ENCODE measurements around the gene FZR1. TPM values are rescaled to one million over a fixed set of nuclear protein-coding genes. Genes with fewer than 3 reads are reported as not detected.

FZR1 gene
- total and polyA plus RNA-seq, 2 of the 8 experiments (the other 6 are each of a cell fraction or from before 2014, with no cell fraction given) = 21.6 to 35.5 TPM

- H2BK5ac ChIP-seq (ENCODE audit: low read depth, low read length) = no peak overlapping the region; the same call in 1 of the 2 replicates
- no peak overlapping the region for H2BK12ac ChIP-seq (ENCODE audit: low read depth, low read length)
- no peak overlapping the region for H2BK15ac ChIP-seq (ENCODE audit: low read length)
- H3K9me3 ChIP-seq (ENCODE audit: insufficient read depth in 2 of 2, low read depth in 1 of 2, low read length in 1 of 2) = no peaks in the 10 kb centered on the region
- H2BK20ac ChIP-seq (ENCODE audit: low read length) = no peak overlapping the region
- no peak overlapping the region for H3K4me3 ChIP-seq (ENCODE audit: extremely low read depth in 1 of 4, insufficient read depth in 2 of 4, low read depth in 3 of 4, low read length in 4 of 4)
- DNase-seq (ENCODE audit: low read depth in 1 of 2, low spot score in 2 of 2) (no peak), FAIRE-seq (no peak)
- H4K5ac ChIP-seq (ENCODE audit: insufficient read length, low read depth, low read length) = no peak overlapping the region
- peaks cover 1 to 8% of the 10 kb centered on the region in 2 experiments for H4K20me1 ChIP-seq (replicated peaks in 1 of 2; ENCODE audit: control insufficient read depth in 1 of 2, insufficient read depth in 2 of 2, low read length in 2 of 2)
- peaks cover 0 to 22% of the 10 kb centered on the region in 2 experiments; a peak in 2 of 4 replicates for H3K79me2 ChIP-seq (ENCODE audit: control insufficient read depth in 1 of 2, insufficient read depth in 2 of 2, low read length in 2 of 2)
- H4K8ac ChIP-seq (ENCODE audit: extremely low read depth, insufficient read depth, low read length) = no peak overlapping the region; the same call in 1 of the 2 replicates
- no peak overlapping the region for H3K27ac ChIP-seq (ENCODE audit: low read depth, low read length)
- no peaks in the 10 kb centered on the region; the same call in none of the 2 replicates for H3K79me1 ChIP-seq (ENCODE audit: low read depth, low read length)
- WGBS, 2 experiments (ENCODE audit: extremely low coverage in 1 of 2, insufficient coverage in 1 of 2, insufficient read length in 1 of 2, insufficient replicate concordance in 2 of 2, low coverage in 1 of 2, low lambda C conversion rate in 2 of 2, missing lambda C conversion rate in 1 of 2) = 96% methylated on average over 18 of the region's 18 CpGs; no CpG with 5 or more reads in 1 of the 2 experiments
- no peak overlapping the region for H3K9ac ChIP-seq (replicated peaks in 1 of 4; ENCODE audit: extremely low read depth in 1 of 4, low read depth in 3 of 4, low read length in 3 of 4)
- no peak overlapping the region for H2BK120ac ChIP-seq (replicated peaks; ENCODE audit: low read depth, low read length)
- no peak overlapping the region for H4K91ac ChIP-seq (replicated peaks; ENCODE audit: insufficient read length, low read length)
- H2AK5ac ChIP-seq (ENCODE audit: low read depth, low read length) = no peak overlapping the region
- peaks cover 4 to 30% (median 16%) of the 10 kb centered on the region in 4 experiments; a peak in 7 of 8 replicates for H3K36me3 ChIP-seq (ENCODE audit: control insufficient read depth in 2 of 4, insufficient read depth in 4 of 4, low read length in 3 of 4)
- no peak overlapping the region for H3K4me2 ChIP-seq (ENCODE audit: insufficient read depth in 1 of 2, low read depth in 2 of 2, low read length in 2 of 2)
- H3K23ac ChIP-seq (ENCODE audit: insufficient read length) = no peak overlapping the region
- no peak overlapping the region for H2AFZ ChIP-seq (ENCODE audit: low read length)
- H3K4me1 ChIP-seq (replicated peaks in 1 of 4; ENCODE audit: control insufficient read depth in 3 of 4, insufficient read depth in 4 of 4, low read length in 3 of 4) = no peaks in the 10 kb centered on the region; a peak in 1 of 7 replicates
- H3K18ac ChIP-seq (ENCODE audit: extremely low read depth, low read length) = no peak overlapping the region
- peaks cover under 1% of the 10 kb centered on the region; the same call in 1 of the 2 replicates for H3K23me2 ChIP-seq (ENCODE audit: low read depth, low read length)
- ChIA-PET CTCF (ENCODE audit: partially characterized antibody) (interaction anchor here (0.6 to 2.5 kb wide), 4 partner anchors 8 to 242 kb away, joined by 3 to 30 read pairs (median 3); partner anchors contain the start of gene SMIM44), POLR2A (ENCODE audit: partially characterized antibody) (interaction anchor here (0.7 to 2.2 kb wide), 6 partner anchors 9 to 203 kb away, joined by 3 to 10 read pairs (median 7); partner anchors contain the start of gene SMIM44)
- H3K56ac ChIP-seq (replicated peaks; ENCODE audit: insufficient read length, low read depth, low read length) = no peak overlapping the region
- H3K14ac ChIP-seq (ENCODE audit: insufficient read length) = no peak overlapping the region
- no peaks in the 10 kb centered on the region for H3K27me3 ChIP-seq (replicated peaks in 1 of 4; ENCODE audit: control insufficient read depth in 3 of 4, extremely low read depth in 1 of 4, insufficient read depth in 3 of 4, low read length in 3 of 4)
- no peak overlapping the region for H3K4ac ChIP-seq (replicated peaks; ENCODE audit: insufficient read length, low read depth, low read length)
- TF ChIP-seq RXRA (IDR thresholded peaks at IDR 0.05; ENCODE audit: insufficient read depth, low read depth, low read length) = no peak
- no peak for TF ChIP-seq SP4 (IDR thresholded peaks at IDR 0.05; ENCODE audit: low read length)
- TF ChIP-seq SRF (IDR thresholded peaks at IDR 0.05; ENCODE audit: low read depth, low read length) = no peak
- no peak for TF ChIP-seq SIRT6 (IDR thresholded peaks at IDR 0.05; ENCODE audit: low read length)
- TF ChIP-seq TAF7 (optimal IDR thresholded peaks at IDR 0.05; ENCODE audit: borderline replicate concordance, low read depth, low read length) = no peak
- no peak for TF ChIP-seq CBX8 (IDR thresholded peaks at IDR 0.05; ENCODE audit: borderline replicate concordance, low read depth, low read length)
- TF ChIP-seq JUN (IDR thresholded peaks at IDR 0.05; ENCODE audit: low read depth, low read length) = no peak
- TF ChIP-seq ZNF274 (IDR thresholded peaks at IDR 0.05; ENCODE audit: borderline replicate concordance, extremely low read depth, low read length) = no peak
- TF ChIP-seq GABPA (IDR thresholded peaks at IDR 0.05; ENCODE audit: borderline replicate concordance, insufficient read depth, low read length) = no peak
- no peak for TF ChIP-seq RAD21 (IDR thresholded peaks at IDR 0.05 in 1 of 2, conservative IDR thresholded peaks at IDR 0.05 in 1 of 2; ENCODE audit: low read depth in 2 of 2, low read length in 2 of 2)
- TF ChIP-seq TAF1 (IDR thresholded peaks at IDR 0.05; ENCODE audit: low read depth, low read length) = no peak
These were observed 11.6 kb upstream of the FZR1 start for GRCh38 chr19:3494559-3494958.
